Thyroid gland (tissue), 4 donors: ENCODE measurements around the gene TLR7. TPM values are rescaled to one million over a fixed set of nuclear protein-coding genes. Genes with fewer than 3 reads are reported as not detected.

Source experiments
- DNase-seq, 2 donors: peaks; one replicate each; pipeline ENCODE4 v3.0.0-alpha.2; 2019
- H3K27ac ChIP-seq, 3 donors: fragments of 200-600 bp; sonication (generic); 1 replicate in 2 of 3; 2 replicates in 1 of 3; pipeline ENCODE4 v1.5.1; 2016 to 2019; ENCODE audit warnings: mild to moderate bottlenecking in 1 of 3, moderate library complexity in 1 of 3
- H3K27me3 ChIP-seq: fragments of 200-600 bp; sonication (generic); one replicate; pipeline ENCODE4 v1.5.1; 2019
- H3K36me3 ChIP-seq, 2 donors: fragments of 200-600 bp; sonication (generic); one replicate each; pipeline ENCODE4 v1.5.1; 2016 to 2019
- H3K4me1 ChIP-seq, 2 donors: fragments of 200-600 bp; sonication (generic); one replicate each; pipeline ENCODE4 v1.5.1; 2017 to 2019
- H3K4me3 ChIP-seq, 3 donors: fragments of 200-600 bp; sonication (generic); replicated peaks in 1 of 3; 1 replicate in 2 of 3; 2 replicates in 1 of 3; pipeline ENCODE4 v1.5.1; 2016; ENCODE audit warnings: mild to moderate bottlenecking in 1 of 3
- H3K9me3 ChIP-seq: fragments of 200-600 bp; sonication (generic); one replicate; pipeline ENCODE4 v1.5.1; 2017
- POLR2A ChIP-seq, 2 donors: fragments of 450-650 bp; IDR thresholded peaks; one replicate each; pipeline ENCODE4 v1.6.1; 2017; ENCODE audit warnings: antibody characterized with exemption in 2 of 2, mild to moderate bottlenecking in 2 of 2, moderate library complexity in 1 of 2
- WGBS, 2 donors: methylation state at CpG; one replicate each; pipeline ENCODE4 v1.1.5; 2017; 5-methylcytosine and 5-hydroxymethylcytosine counted together
- intact Hi-C: fragments of 100-400 bp; cut with DNase I; formaldehyde crosslinking; loops from one replicate; pipeline ENCODE4 v1.15.1; 2023
- total RNA-seq, 4 donors: library from RNA; depleted of rRNA; stranded (reverse); fragments of >200 nt; gene quantifications; one replicate each; pipeline ENCODE4 v1.2.3, GENCODE V29; 2016
- TF ChIP-seq, protein P1 (sequence below), 6 experiments: fragments of 200-600 bp in 3 of 6; fragments of 450-650 bp in 3 of 6; sonication (generic) in 3 of 6; IDR thresholded peaks; one replicate each; pipeline ENCODE4 v1.5.1; 2016 to 2019; ENCODE audit warnings: antibody characterized with exemption in 6 of 6, mild to moderate bottlenecking in 2 of 6, inconsistent platforms in 1 of 6, moderate library complexity in 1 of 6

TLR7 gene
- total RNA-seq, 4 donors from 2014 or later = 0.54 to 0.67 (median 0.60) TPM

DNA sequence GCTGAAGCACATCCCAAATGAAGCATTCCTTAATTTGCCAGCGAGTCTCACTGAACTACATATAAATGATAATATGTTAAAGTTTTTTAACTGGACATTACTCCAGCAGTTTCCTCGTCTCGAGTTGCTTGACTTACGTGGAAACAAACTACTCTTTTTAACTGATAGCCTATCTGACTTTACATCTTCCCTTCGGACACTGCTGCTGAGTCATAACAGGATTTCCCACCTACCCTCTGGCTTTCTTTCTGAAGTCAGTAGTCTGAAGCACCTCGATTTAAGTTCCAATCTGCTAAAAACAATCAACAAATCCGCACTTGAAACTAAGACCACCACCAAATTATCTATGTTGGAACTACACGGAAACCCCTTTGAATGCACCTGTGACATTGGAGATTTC, 54.1 kb downstream of the TLR7 start:
- intact Hi-C loops = no loop called here

DNA sequence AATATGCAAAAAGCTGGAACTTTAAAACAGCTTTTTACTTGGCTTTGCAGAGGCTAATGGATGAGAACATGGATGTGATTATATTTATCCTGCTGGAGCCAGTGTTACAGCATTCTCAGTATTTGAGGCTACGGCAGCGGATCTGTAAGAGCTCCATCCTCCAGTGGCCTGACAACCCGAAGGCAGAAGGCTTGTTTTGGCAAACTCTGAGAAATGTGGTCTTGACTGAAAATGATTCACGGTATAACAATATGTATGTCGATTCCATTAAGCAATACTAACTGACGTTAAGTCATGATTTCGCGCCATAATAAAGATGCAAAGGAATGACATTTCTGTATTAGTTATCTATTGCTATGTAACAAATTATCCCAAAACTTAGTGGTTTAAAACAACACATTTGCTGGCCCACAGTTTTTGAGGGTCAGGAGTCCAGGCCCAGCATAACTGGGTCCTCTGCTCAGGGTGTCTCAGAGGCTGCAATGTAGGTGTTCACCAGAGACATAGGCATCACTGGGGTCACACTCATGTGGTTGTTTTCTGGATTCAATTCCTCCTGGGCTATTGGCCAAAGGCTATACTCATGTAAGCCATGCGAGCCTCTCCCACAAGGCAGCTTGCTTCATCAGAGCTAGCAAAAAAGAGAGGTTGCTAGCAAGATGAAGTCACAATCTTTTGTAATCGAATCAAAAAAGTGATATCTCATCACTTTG, 55.2 kb downstream of the TLR7 start:
- WGBS, 2 donors = 83 to 92% methylated on average over 10 of the region's 10 CpGs
- H3K36me3 ChIP-seq = no peaks in the 10 kb centered on the region
- intact Hi-C loops = no loop called here
- H3K4me1 ChIP-seq = no peaks in the 10 kb centered on the region
- H3K27me3 ChIP-seq = no peaks in the 10 kb centered on the region
- no peak overlapping the region for H3K27ac ChIP-seq
- no peak overlapping the region for H3K4me3 ChIP-seq
- no peaks in the 10 kb centered on the region for H3K9me3 ChIP-seq
- no peak for DNase-seq
- no peak for TF ChIP-seq POLR2A (IDR thresholded peaks at IDR 0.05)
- TF ChIP-seq, protein P1, sequence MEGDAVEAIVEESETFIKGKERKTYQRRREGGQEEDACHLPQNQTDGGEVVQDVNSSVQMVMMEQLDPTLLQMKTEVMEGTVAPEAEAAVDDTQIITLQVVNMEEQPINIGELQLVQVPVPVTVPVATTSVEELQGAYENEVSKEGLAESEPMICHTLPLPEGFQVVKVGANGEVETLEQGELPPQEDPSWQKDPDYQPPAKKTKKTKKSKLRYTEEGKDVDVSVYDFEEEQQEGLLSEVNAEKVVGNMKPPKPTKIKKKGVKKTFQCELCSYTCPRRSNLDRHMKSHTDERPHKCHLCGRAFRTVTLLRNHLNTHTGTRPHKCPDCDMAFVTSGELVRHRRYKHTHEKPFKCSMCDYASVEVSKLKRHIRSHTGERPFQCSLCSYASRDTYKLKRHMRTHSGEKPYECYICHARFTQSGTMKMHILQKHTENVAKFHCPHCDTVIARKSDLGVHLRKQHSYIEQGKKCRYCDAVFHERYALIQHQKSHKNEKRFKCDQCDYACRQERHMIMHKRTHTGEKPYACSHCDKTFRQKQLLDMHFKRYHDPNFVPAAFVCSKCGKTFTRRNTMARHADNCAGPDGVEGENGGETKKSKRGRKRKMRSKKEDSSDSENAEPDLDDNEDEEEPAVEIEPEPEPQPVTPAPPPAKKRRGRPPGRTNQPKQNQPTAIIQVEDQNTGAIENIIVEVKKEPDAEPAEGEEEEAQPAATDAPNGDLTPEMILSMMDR (IDR thresholded peaks at IDR 0.05) = no peak

More for the DNA sequence above, 54.1 kb downstream of the TLR7 start:
- Histone ChIP-seq H3K27me3 (no peaks in the 10 kb centered on the region), H3K27ac (no peak overlapping the region), H3K4me1 (no peaks in the 10 kb centered on the region), H3K9me3 (no peaks in the 10 kb centered on the region), H3K4me3 (no peak overlapping the region), H3K36me3 (no peaks in the 10 kb centered on the region)
- TF ChIP-seq, protein P1 (IDR thresholded peaks at IDR 0.05) = no peak
- TF ChIP-seq POLR2A (IDR thresholded peaks at IDR 0.05) = no peak
- DNase-seq = no peak
- 90% methylated on average over 8 of the region's 8 CpGs for WGBS, 2 donors

DNA sequence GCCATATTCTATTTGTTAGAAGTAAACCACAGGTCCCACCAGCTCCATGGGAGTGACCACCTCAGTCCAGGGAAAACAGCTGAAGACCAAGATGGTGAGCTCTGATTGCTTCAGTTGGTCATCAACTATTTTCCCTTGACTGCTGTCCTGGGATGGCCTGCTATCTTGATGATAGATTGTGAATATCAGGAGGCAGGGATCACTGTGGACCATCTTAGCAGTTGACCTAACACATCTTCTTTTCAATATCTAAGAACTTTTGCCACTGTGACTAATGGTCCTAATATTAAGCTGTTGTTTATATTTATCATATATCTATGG, 55.7 kb downstream of the TLR7 start:
- Histone ChIP-seq H3K27me3 (no peaks in the 10 kb centered on the region), H3K27ac (no peak overlapping the region), H3K9me3 (no peaks in the 10 kb centered on the region), H3K4me3 (no peak overlapping the region), H3K36me3 (no peaks in the 10 kb centered on the region), H3K4me1 (no peaks in the 10 kb centered on the region)
- TF ChIP-seq, protein P1 (IDR thresholded peaks at IDR 0.05) = no peak
- TF ChIP-seq POLR2A (IDR thresholded peaks at IDR 0.05) = no peak
- no peak for DNase-seq
- intact Hi-C loops = no loop called here

DNA sequence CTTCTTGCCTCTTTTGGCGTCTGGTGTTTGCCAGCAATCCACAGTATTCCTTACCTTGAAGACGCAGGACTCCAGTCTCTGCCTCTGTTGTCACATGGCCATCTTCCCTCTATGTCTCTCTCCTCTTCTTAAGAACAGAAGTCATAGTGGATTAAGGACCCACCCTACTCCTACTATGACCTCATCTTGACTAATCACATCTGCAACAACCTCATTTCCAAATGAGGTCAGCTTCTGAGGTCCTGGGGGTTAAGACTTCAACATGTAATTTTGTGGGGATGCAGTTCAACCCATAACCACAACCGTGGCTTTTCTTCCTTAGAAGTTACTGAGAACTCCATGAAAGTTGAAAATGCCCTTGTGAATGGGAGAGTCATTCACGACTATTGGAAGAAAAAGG, 62.8 kb downstream of the TLR7 start:
- Histone ChIP-seq H3K27ac (no peak overlapping the region), H3K4me3 (no peak overlapping the region), H3K36me3 (no peaks in the 10 kb centered on the region), H3K27me3 (no peaks in the 10 kb centered on the region), H3K4me1 (no peaks in the 10 kb centered on the region), H3K9me3 (no peaks in the 10 kb centered on the region)
- 90 to 94% methylated on average over 4 of the region's 4 CpGs for WGBS, 2 donors
- DNase-seq = no peak
- intact Hi-C loops = no loop called here
- TF ChIP-seq, protein P1 (IDR thresholded peaks at IDR 0.05) = no peak
- TF ChIP-seq POLR2A (IDR thresholded peaks at IDR 0.05) = no peak

DNA sequence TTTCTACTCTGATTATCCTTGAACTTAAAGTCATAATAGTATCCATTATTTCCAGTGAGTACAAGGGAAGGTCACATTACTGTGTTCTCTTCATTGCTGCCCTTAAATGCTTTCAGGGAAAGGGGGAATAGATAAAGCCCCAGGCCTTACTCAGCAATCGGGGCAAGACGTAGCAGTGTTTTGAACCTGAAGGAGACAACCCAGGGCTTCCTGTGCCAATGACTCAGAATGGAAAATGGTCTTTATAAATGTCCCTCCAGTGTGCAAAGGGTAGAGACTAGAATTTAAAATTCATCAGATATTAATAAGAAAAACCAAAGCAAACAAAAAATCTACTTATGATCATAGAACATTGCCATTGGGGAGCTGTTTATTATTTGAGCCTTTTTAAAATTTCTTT, 63.3 kb downstream of the TLR7 start:
- no peak overlapping the region for H3K4me3 ChIP-seq
- 89 to 90% methylated on average over 2 of the region's 2 CpGs for whole genome bisulfite sequencing, 2 donors
- H3K4me1 ChIP-seq = no peaks in the 10 kb centered on the region
- DNase-seq = no peak
- no peaks in the 10 kb centered on the region for H3K27me3 ChIP-seq
- TF ChIP-seq, protein P1 (IDR thresholded peaks at IDR 0.05) = no peak
- TF ChIP-seq POLR2A (IDR thresholded peaks at IDR 0.05) = no peak
- no peaks in the 10 kb centered on the region for H3K9me3 ChIP-seq
- no peak overlapping the region for H3K27ac ChIP-seq
- H3K36me3 ChIP-seq = no peaks in the 10 kb centered on the region
- intact Hi-C loops = no loop called here
